SK-N-SH treated with all-trans-retinoic acid at 6 μM for 48 hours (cell line): Measurements from ENCODE around the gene SLC25A34.

ENCODE experiments used
- ATAC-seq: fragments of 200-7000 bp; cut with Tn5 transposase; 3 replicates; pipeline ENCODE4 v1.9.1; 2020; ENCODE audit warnings: mild to moderate bottlenecking, moderate library complexity
- ARNTL ChIP-seq: fragments of 450-650 bp; formaldehyde crosslinking; IDR thresholded peaks from 2 replicates; pipeline ENCODE4 v1.5.0; 2020; ENCODE audit warnings: low read depth, mild to moderate bottlenecking, moderate library complexity, borderline replicate concordance
- BACH2 ChIP-seq: fragments of 250-450 bp; sonication (Bioruptor Pico); IDR thresholded peaks from 2 replicates; pipeline ENCODE4 v1.9.0; 2021; ENCODE audit warnings: mild to moderate bottlenecking, borderline replicate concordance
- CSDC2 ChIP-seq: fragments of 250-450 bp; sonication (Bioruptor Pico); IDR thresholded peaks from 2 replicates; pipeline ENCODE4 v1.5.0; 2020; ENCODE audit warnings: mild to moderate bottlenecking, moderate library complexity
- CSRNP3 ChIP-seq: fragments of 250-450 bp; sonication (Bioruptor Pico); IDR thresholded peaks from 2 replicates; pipeline ENCODE4 v1.5.1; 2021; ENCODE audit warnings: mild to moderate bottlenecking, moderate library complexity
- ESRRG ChIP-seq: fragments of 250-450 bp; sonication (Bioruptor Pico); IDR thresholded peaks from 2 replicates; pipeline ENCODE4 v1.6.1; 2021; ENCODE audit warnings: mild to moderate bottlenecking
- ISL1 ChIP-seq: fragments of 250-450 bp; sonication (Bioruptor Pico); IDR thresholded peaks from 2 replicates; pipeline ENCODE4 v2.1.2; 2022; ENCODE audit warnings: mild to moderate bottlenecking, moderate library complexity
- POU6F1 ChIP-seq: fragments of 250-450 bp; sonication (Bioruptor Pico); IDR thresholded peaks from 2 replicates; pipeline ENCODE4 v1.8.0; 2021; ENCODE audit warnings: low read depth, mild to moderate bottlenecking, moderate library complexity, borderline replicate concordance
- PPARA ChIP-seq: fragments of 250-450 bp; sonication (Bioruptor Pico); IDR thresholded peaks from 2 replicates; pipeline ENCODE4 v1.5.0; 2020; ENCODE audit warnings: mild to moderate bottlenecking, borderline replicate concordance
- SNAI2 ChIP-seq: fragments of 250-450 bp; sonication (Bioruptor Pico); IDR thresholded peaks from 2 replicates; pipeline ENCODE4 v1.5.0; 2020; ENCODE audit warnings: mild to moderate bottlenecking, moderate library complexity
- TCF4 ChIP-seq: fragments of 250-450 bp; sonication (Bioruptor Pico); IDR thresholded peaks from 2 replicates; pipeline ENCODE4 v1.8.0; 2021; ENCODE audit warnings: mild to moderate bottlenecking, moderate library complexity, borderline replicate concordance
- TOX ChIP-seq: fragments of 250-450 bp; sonication (Bioruptor Pico); IDR thresholded peaks from 2 replicates; pipeline ENCODE4 v1.8.0; 2021; ENCODE audit warnings: mild to moderate bottlenecking, moderate library complexity, borderline replicate concordance
- ZFP30 ChIP-seq: fragments of 450-650 bp; formaldehyde crosslinking; IDR thresholded peaks from 2 replicates; pipeline ENCODE4 v1.5.0; 2022; ENCODE audit warnings: mild to moderate bottlenecking, moderate library complexity
- ZNF565 ChIP-seq: fragments of 450-650 bp; formaldehyde crosslinking; conservative IDR thresholded peaks from 2 replicates; pipeline ENCODE4 v1.5.0; 2020; ENCODE audit warnings: low read depth, mild to moderate bottlenecking, moderate library complexity
- ZNF8 ChIP-seq: fragments of 450-650 bp; formaldehyde crosslinking; IDR thresholded peaks from 2 replicates; pipeline ENCODE4 v1.5.0; 2020; ENCODE audit warnings: mild to moderate bottlenecking, moderate library complexity
- TF ChIP-seq, protein P1 (sequence below): fragments of 250-450 bp; sonication (Bioruptor Pico); IDR thresholded peaks from 2 replicates; pipeline ENCODE4 v1.8.0; 2020; ENCODE audit warnings: mild to moderate bottlenecking, moderate library complexity, borderline replicate concordance
- TF ChIP-seq, protein P2 (sequence below): fragments of 250-450 bp; sonication (Bioruptor Pico); IDR thresholded peaks from 2 replicates; pipeline ENCODE4 v1.5.0; 2020; ENCODE audit warnings: mild to moderate bottlenecking, moderate library complexity

SLC25A34 gene

DNA sequence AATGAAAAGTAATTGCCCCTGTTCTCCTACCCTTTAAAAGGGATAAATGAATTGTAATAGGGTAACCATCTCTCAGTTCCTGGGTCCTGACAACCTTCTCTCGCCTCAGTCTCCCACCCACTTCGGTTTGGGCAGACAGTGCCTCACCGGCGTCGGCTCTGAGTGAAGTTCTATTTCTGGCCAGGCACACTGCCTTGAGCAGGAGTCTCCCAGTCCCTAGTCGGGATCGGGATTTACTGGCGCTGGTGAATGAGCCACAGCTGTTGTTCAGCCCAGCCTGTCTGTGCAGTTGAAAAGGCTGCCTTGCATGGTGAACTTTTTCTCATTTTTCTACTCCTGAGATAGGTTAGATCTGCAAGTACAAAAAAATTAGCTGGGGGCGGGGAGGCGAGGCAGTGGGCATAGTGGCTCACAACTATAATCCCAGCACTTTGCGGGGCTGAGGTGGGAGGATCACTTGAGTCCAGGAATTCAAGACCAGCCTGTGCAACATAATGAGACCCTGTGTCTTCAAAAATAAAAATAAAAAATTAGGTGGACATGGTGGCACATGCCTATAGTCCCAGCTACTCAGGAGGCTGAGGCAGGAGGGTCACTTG, 44.5 kb upstream of the SLC25A34 start:
- TF ChIP-seq ZNF8 (CRISPR knock-in tag) (no peak), ARNTL (CRISPR knock-in tag) (no peak), CSDC2 (CRISPR knock-in tag) (no peak), ESRRG (CRISPR knock-in tag) (no peak), ISL1 (CRISPR knock-in tag) (no peak), ZFP30 (CRISPR knock-in tag) (no peak), PPARA (CRISPR knock-in tag) (no peak), TCF4 (no peak), CSRNP3 (CRISPR knock-in tag) (no peak), BACH2 (CRISPR knock-in tag) (no peak), ZNF565 (CRISPR knock-in tag) (no peak), SNAI2 (CRISPR knock-in tag) (no peak)
- TF ChIP-seq, protein P1, sequence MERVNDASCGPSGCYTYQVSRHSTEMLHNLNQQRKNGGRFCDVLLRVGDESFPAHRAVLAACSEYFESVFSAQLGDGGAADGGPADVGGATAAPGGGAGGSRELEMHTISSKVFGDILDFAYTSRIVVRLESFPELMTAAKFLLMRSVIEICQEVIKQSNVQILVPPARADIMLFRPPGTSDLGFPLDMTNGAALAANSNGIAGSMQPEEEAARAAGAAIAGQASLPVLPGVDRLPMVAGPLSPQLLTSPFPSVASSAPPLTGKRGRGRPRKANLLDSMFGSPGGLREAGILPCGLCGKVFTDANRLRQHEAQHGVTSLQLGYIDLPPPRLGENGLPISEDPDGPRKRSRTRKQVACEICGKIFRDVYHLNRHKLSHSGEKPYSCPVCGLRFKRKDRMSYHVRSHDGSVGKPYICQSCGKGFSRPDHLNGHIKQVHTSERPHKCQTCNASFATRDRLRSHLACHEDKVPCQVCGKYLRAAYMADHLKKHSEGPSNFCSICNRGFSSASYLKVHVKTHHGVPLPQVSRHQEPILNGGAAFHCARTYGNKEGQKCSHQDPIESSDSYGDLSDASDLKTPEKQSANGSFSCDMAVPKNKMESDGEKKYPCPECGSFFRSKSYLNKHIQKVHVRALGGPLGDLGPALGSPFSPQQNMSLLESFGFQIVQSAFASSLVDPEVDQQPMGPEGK (CRISPR knock-in tag), result no peak
- TF ChIP-seq, protein P2, sequence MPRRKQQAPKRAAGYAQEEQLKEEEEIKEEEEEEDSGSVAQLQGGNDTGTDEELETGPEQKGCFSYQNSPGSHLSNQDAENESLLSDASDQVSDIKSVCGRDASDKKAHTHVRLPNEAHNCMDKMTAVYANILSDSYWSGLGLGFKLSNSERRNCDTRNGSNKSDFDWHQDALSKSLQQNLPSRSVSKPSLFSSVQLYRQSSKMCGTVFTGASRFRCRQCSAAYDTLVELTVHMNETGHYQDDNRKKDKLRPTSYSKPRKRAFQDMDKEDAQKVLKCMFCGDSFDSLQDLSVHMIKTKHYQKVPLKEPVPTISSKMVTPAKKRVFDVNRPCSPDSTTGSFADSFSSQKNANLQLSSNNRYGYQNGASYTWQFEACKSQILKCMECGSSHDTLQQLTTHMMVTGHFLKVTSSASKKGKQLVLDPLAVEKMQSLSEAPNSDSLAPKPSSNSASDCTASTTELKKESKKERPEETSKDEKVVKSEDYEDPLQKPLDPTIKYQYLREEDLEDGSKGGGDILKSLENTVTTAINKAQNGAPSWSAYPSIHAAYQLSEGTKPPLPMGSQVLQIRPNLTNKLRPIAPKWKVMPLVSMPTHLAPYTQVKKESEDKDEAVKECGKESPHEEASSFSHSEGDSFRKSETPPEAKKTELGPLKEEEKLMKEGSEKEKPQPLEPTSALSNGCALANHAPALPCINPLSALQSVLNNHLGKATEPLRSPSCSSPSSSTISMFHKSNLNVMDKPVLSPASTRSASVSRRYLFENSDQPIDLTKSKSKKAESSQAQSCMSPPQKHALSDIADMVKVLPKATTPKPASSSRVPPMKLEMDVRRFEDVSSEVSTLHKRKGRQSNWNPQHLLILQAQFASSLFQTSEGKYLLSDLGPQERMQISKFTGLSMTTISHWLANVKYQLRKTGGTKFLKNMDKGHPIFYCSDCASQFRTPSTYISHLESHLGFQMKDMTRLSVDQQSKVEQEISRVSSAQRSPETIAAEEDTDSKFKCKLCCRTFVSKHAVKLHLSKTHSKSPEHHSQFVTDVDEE (CRISPR knock-in tag), result no peak
- TF ChIP-seq, all 23 proteins: peak for 0
- no peak for ATAC-seq

DNA sequence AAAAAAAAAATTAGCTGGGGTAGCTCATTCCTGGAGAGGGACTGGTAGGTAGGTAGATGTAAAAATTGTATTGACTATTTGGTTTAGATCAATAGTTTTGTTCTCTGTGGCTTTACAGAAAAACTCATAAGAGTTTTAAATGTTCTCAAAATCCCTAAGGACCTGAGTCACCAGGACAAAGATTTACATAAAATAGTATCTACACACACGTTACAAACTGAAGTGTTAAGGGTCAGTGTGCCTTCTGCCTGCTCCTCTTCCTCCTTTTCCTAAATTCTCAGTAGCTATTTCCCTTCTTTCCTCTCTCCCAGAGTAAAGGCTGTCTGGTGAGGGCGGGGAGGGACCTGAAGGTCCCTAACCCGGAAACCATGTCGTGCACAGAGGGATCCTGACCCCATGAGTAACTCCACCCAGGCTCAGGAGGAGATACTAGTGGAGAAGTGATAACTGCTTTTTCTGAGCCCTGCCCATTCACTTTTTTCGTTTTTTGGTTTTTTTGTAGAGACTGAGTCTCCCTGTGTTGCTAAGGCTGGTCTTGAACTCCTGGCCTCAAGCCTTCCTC, 43.9 kb upstream of the SLC25A34 start:
- no peak for ATAC-seq

More for the DNA sequence above, 43.9 kb upstream of the SLC25A34 start:
- TF ChIP-seq ZNF8 (CRISPR knock-in tag) (no peak), POU6F1 (CRISPR knock-in tag) (no peak), CSRNP3 (CRISPR knock-in tag) (no peak), SNAI2 (CRISPR knock-in tag) (no peak), TOX (CRISPR knock-in tag) (no peak), TCF4 (no peak)
- TF ChIP-seq, protein P1 (CRISPR knock-in tag), result no peak
- TF ChIP-seq, protein P2 (CRISPR knock-in tag), result no peak
- TF ChIP-seq, all 23 proteins: peak for 0
